ENCODE data around the gene CCDC121.
"Not testable (repeated sequence)": the region's sequence is repeated elsewhere in the genome, so short reads cannot be mapped to it uniquely, and the experiment has no call there.

DNA sequence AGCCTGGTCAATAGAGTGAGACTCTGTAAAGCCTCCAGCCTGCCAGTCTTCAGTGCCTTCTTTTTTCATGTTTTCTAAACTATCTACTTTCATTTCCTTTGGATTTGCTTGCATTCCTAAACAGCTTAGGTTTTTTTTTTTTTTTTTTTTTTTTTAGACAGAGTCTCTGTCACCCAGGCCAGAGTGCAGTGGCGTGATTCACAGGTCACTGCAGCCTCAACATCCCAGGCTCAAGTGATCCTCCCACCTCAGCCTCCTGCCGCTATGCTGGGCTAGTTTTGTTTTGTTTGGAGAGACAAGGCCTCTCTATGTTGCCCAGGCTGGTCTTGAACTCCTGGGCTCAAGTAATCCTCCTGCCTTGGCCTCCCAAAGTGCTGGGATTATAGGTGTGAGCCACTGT is 1.4 kb upstream of the CCDC121 start:
- TF ChIP-seq, protein P1, sequence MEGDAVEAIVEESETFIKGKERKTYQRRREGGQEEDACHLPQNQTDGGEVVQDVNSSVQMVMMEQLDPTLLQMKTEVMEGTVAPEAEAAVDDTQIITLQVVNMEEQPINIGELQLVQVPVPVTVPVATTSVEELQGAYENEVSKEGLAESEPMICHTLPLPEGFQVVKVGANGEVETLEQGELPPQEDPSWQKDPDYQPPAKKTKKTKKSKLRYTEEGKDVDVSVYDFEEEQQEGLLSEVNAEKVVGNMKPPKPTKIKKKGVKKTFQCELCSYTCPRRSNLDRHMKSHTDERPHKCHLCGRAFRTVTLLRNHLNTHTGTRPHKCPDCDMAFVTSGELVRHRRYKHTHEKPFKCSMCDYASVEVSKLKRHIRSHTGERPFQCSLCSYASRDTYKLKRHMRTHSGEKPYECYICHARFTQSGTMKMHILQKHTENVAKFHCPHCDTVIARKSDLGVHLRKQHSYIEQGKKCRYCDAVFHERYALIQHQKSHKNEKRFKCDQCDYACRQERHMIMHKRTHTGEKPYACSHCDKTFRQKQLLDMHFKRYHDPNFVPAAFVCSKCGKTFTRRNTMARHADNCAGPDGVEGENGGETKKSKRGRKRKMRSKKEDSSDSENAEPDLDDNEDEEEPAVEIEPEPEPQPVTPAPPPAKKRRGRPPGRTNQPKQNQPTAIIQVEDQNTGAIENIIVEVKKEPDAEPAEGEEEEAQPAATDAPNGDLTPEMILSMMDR (conservative IDR thresholded peaks at IDR 0.05; ENCODE audit: low read depth, low read length), result not testable (repeated sequence)
- TF ChIP-seq EZH2 (IDR thresholded peaks at IDR 0.05; ENCODE audit: low read length, unreplicated experiment); EZH2phosphoT487 (IDR thresholded peaks at IDR 0.05; ENCODE audit: borderline replicate concordance, low read length): not testable (repeated sequence)
